Thyroid gland (tissue), 4 donors: Measurements from ENCODE around the gene AGTR2. TPM values are rescaled to one million over a fixed set of nuclear protein-coding genes. Genes with fewer than 3 reads are reported as not detected.

Experiments
- DNase-seq, 2 donors: peaks; one replicate each; pipeline ENCODE4 v3.0.0-alpha.2; 2019
- H3K27ac ChIP-seq, 3 donors: fragments of 200-600 bp; sonication (generic); 1 replicate in 2 of 3; 2 replicates in 1 of 3; pipeline ENCODE4 v1.5.1; 2016 to 2019; ENCODE audit warnings: mild to moderate bottlenecking in 1 of 3, moderate library complexity in 1 of 3
- H3K27me3 ChIP-seq: fragments of 200-600 bp; sonication (generic); one replicate; pipeline ENCODE4 v1.5.1; 2019
- H3K36me3 ChIP-seq, 2 donors: fragments of 200-600 bp; sonication (generic); one replicate each; pipeline ENCODE4 v1.5.1; 2016 to 2019
- H3K4me1 ChIP-seq, 2 donors: fragments of 200-600 bp; sonication (generic); one replicate each; pipeline ENCODE4 v1.5.1; 2017 to 2019
- H3K4me3 ChIP-seq, 3 donors: fragments of 200-600 bp; sonication (generic); replicated peaks in 1 of 3; 1 replicate in 2 of 3; 2 replicates in 1 of 3; pipeline ENCODE4 v1.5.1; 2016; ENCODE audit warnings: mild to moderate bottlenecking in 1 of 3
- H3K9me3 ChIP-seq: fragments of 200-600 bp; sonication (generic); one replicate; pipeline ENCODE4 v1.5.1; 2017
- CTCF ChIP-seq, 6 experiments: fragments of 200-600 bp in 3 of 6; fragments of 450-650 bp in 3 of 6; sonication (generic) in 3 of 6; IDR thresholded peaks; one replicate each; pipeline ENCODE4 v1.5.1; 2016 to 2019; ENCODE audit warnings: antibody characterized with exemption in 6 of 6, mild to moderate bottlenecking in 2 of 6, inconsistent platforms in 1 of 6, moderate library complexity in 1 of 6
- POLR2A ChIP-seq, 2 donors: fragments of 450-650 bp; IDR thresholded peaks; one replicate each; pipeline ENCODE4 v1.6.1; 2017; ENCODE audit warnings: antibody characterized with exemption in 2 of 2, mild to moderate bottlenecking in 2 of 2, moderate library complexity in 1 of 2
- WGBS, 2 donors: methylation state at CpG; one replicate each; pipeline ENCODE4 v1.1.5; 2017; 5-methylcytosine and 5-hydroxymethylcytosine counted together
- intact Hi-C: fragments of 100-400 bp; cut with DNase I; formaldehyde crosslinking; loops from one replicate; pipeline ENCODE4 v1.15.1; 2023
- total RNA-seq, 4 donors: library from RNA; depleted of rRNA; stranded (reverse); fragments of >200 nt; gene quantifications; one replicate each; pipeline ENCODE4 v1.2.3, GENCODE V29; 2016

The AGTR2 gene
- total RNA-seq, 4 donors from 2014 or later: not detected

DNA sequence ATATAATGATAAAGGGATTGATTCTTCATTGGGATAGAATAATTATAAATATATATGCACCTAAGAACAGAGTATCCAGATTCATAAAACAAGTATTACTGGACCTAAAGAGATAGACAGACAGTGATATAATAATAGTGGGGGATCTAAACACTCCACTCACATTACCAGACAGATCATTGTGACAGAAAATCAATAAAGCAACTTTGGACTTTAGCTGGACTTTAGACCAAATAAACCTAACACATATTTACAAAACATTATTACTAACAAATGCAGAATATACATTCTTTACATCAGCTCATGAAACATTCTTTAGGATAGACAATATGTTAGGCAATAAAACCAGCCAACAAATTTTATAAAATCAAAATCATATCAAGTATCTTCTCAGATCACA lies 14.6 kb downstream of the AGTR2 start:
- TF ChIP-seq CTCF (IDR thresholded peaks at IDR 0.05): no peak
- no peak for TF ChIP-seq POLR2A (IDR thresholded peaks at IDR 0.05)
- no peaks in the 10 kb centered on the region for H3K27me3 ChIP-seq
- DNase-seq: no peak

DNA sequence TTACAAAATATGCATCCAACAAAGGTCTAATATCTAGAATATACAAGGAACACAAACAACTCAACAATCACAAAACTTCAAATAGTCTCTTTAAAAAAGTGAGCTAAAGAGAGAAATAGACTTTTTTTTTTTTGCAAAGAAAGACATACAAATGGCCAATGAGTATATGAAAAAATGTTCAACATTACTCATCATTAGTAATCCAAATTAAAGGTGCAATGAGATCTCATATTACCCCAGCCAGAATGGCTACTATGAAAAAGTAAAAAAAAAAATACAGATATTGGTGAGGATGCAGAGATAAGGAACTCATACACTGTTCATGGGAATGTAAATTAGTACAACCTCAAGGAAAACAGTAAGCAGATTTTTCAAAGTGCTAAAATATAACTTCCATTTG lies 24.1 kb downstream of the AGTR2 start:
- H3K27me3 ChIP-seq: no peaks in the 10 kb centered on the region
- H3K36me3 ChIP-seq: no peaks in the 10 kb centered on the region
- TF ChIP-seq POLR2A (IDR thresholded peaks at IDR 0.05) (no peak), CTCF (IDR thresholded peaks at IDR 0.05) (no peak)

More for the DNA sequence above, 14.6 kb downstream of the AGTR2 start:
- intact Hi-C loops: no loop called here
- H3K36me3 ChIP-seq: no peaks in the 10 kb centered on the region
- no peaks in the 10 kb centered on the region for H3K9me3 ChIP-seq
- no peaks in the 10 kb centered on the region for H3K4me1 ChIP-seq
- H3K27ac ChIP-seq: no peak overlapping the region
- H3K4me3 ChIP-seq: no peak overlapping the region

GRCh38 chrX:116198235-116198634 lies 27.7 kb downstream of the AGTR2 start:
- Histone ChIP-seq H3K27ac (no peak overlapping the region), H3K27me3 (no peaks in the 10 kb centered on the region), H3K36me3 (no peaks in the 10 kb centered on the region), H3K4me1 (no peaks in the 10 kb centered on the region), H3K4me3 (no peak overlapping the region), H3K9me3 (no peaks in the 10 kb centered on the region)
- DNase-seq: no peak
- TF ChIP-seq CTCF (IDR thresholded peaks at IDR 0.05): no peak
- TF ChIP-seq POLR2A (IDR thresholded peaks at IDR 0.05): no peak
- intact Hi-C loops: no loop called here
- 28 to 87% methylated on average over 3 of the region's 3 CpGs for WGBS, 2 donors

More for the DNA sequence above, 24.1 kb downstream of the AGTR2 start:
- Histone ChIP-seq H3K9me3 (no peaks in the 10 kb centered on the region), H3K4me1 (no peaks in the 10 kb centered on the region), H3K4me3 (no peak overlapping the region), H3K27ac (no peak overlapping the region)
- DNase-seq: no peak
- intact Hi-C loops: no loop called here

GRCh38 chrX:116198810-116199209 lies 28.3 kb downstream of the AGTR2 start:
- Histone ChIP-seq H3K27ac (no peak overlapping the region), H3K27me3 (no peaks in the 10 kb centered on the region), H3K4me1 (no peaks in the 10 kb centered on the region), H3K36me3 (no peaks in the 10 kb centered on the region), H3K9me3 (no peaks in the 10 kb centered on the region), H3K4me3 (no peak overlapping the region)
- TF ChIP-seq CTCF (IDR thresholded peaks at IDR 0.05) (no peak), POLR2A (IDR thresholded peaks at IDR 0.05) (no peak)
- DNase-seq: no peak
- intact Hi-C loops: no loop called here
- 66 to 81% methylated on average over 3 of the region's 3 CpGs for WGBS, 2 donors

DNA sequence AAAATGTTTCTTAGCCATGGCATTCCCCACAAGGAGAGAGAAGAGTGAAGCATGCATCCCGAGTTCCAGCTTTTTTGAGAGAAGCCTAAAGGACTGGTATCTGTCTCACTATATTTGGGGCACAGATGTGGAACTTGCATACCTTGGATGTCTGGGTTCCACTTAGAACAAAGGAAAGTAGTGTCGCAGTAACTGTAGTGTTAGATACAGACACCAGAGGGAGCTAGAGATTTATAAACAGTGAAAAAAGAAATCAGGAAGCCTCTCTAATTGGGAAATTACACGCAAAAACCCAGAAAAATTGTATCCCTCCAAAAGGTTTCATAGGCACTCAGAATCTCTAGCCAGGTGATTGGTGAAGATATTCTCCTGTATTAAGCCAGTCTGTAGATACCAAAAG lies 34.4 kb downstream of the AGTR2 start:
- no peak overlapping the region for H3K4me3 ChIP-seq
- H3K27ac ChIP-seq: no peak overlapping the region
- intact Hi-C loops: no loop called here
- no peaks in the 10 kb centered on the region for H3K36me3 ChIP-seq
- H3K9me3 ChIP-seq: no peaks in the 10 kb centered on the region
- H3K27me3 ChIP-seq: no peaks in the 10 kb centered on the region
- no peak for DNase-seq
- H3K4me1 ChIP-seq: no peaks in the 10 kb centered on the region
- WGBS, 2 donors: 2 to 3% methylated on average over 3 of the region's 3 CpGs
- TF ChIP-seq CTCF (IDR thresholded peaks at IDR 0.05): peak in 5 of 6 experiments; percentile 26 to 66 (median 51)
- TF ChIP-seq POLR2A (IDR thresholded peaks at IDR 0.05): no peak
